K562 (cell line): Measurements from ENCODE around the gene XKR7. TPM values are rescaled to one million over a fixed set of nuclear protein-coding genes. Genes with fewer than 3 reads are reported as not detected.

ENCODE experiments used
- ATAC-seq: fragments of 200-7000 bp; cut with Tn5 transposase; 3 replicates; pipeline ENCODE4 v1.9.1; 2020; ENCODE audit warnings: moderate library complexity
- BruUV-seq: library from RNA; stranded (reverse); fragments of 400-500 nt; replicated peaks from 2 replicates; lab custom pipeline; 2021; lab: Mats Ljungman, UMichigan
- CTCF ChIA-PET: fragments of 300-600 bp; formaldehyde crosslinking; extraction: SDS; loops from one replicate; lab custom pipeline; 2021; ENCODE audit warnings: low intra/inter-chr PET ratio; lab: Yijun Ruan, JAX
- POLR2A ChIA-PET: fragments of 300-600, 350-650 bp; sonication (Branson Sonifier 250); formaldehyde crosslinking; extraction: SDS; loops from one replicate; lab custom pipeline; 2021; ENCODE audit warnings: antibody characterized with exemption, inconsistent platforms; lab: Yijun Ruan, JAX
- DNase-seq, 4 experiments: peaks; one replicate each; pipeline versions ENCODE4 v3.0.0 to v3.0.0-alpha.2; 2011 to 2018; ENCODE audit warnings: low spot score in 3 of 4, mixed read lengths in 3 of 4; ENCODE audit errors: extremely low read depth in 1 of 4
- FAIRE-seq: peaks from 2 replicates; lab custom pipeline; 2011; peaks lifted over from hg19 to GRCh38; lab: Jason Lieb, UNC
- H2AFZ ChIP-seq: 2 replicates; pipeline ENCODE4 v1.6.0; 2011; ENCODE audit warnings: low read depth, low read length, control low read depth, inconsistent platforms
- H3K27ac ChIP-seq: fragments of 200-600 bp; 3 replicates; pipeline ENCODE4 v1.8.0; 2011; ENCODE audit warnings: low read depth, mild to moderate bottlenecking, control low read depth, inconsistent platforms, low read length, moderate library complexity, mixed read lengths; ENCODE audit errors: extremely low read depth
- H3K27me3 ChIP-seq, 2 experiments: fragments of 300-600 bp in 1 of 2; 2 replicates in 1 of 2; 3 replicates in 1 of 2; pipeline versions ENCODE4 v1.6.0 to v1.8.0; 2011; ENCODE audit warnings: inconsistent platforms in 2 of 2, low read length in 2 of 2, mild to moderate bottlenecking in 1 of 2, mixed read lengths in 1 of 2, moderate library complexity in 1 of 2; ENCODE audit not compliant: control insufficient read depth in 2 of 2, insufficient read depth in 2 of 2
- H3K36me3 ChIP-seq: fragments of 300-600 bp; 3 replicates; pipeline ENCODE4 v1.8.0; 2011; ENCODE audit warnings: mild to moderate bottlenecking, low read length, inconsistent platforms; ENCODE audit not compliant: control insufficient read depth, insufficient read depth
- H3K4me1 ChIP-seq, 2 experiments: fragments of 200-600 bp in 1 of 2; replicated peaks in 1 of 2; 2 replicates in 1 of 2; 3 replicates in 1 of 2; pipeline versions ENCODE4 v1.5.1 to v1.8.0; 2011; ENCODE audit warnings: inconsistent platforms in 2 of 2, low read length in 2 of 2, mild to moderate bottlenecking in 1 of 2, mixed read lengths in 1 of 2, moderate library complexity in 1 of 2; ENCODE audit not compliant: control insufficient read depth in 2 of 2, insufficient read depth in 2 of 2
- H3K4me2 ChIP-seq: 2 replicates; pipeline ENCODE4 v1.6.1; 2011; ENCODE audit warnings: low read length, control low read depth, inconsistent platforms, mixed read lengths; ENCODE audit not compliant: insufficient read depth
- H3K4me3 ChIP-seq: fragments of 200-600 bp; sonication (generic), shearing (Covaris generic); 2 replicates; pipeline ENCODE4 v1.5.1; 2016; ENCODE audit warnings: control low read depth, inconsistent platforms
- H3K79me2 ChIP-seq: fragments of 200-600 bp; 3 replicates; pipeline ENCODE4 v1.8.0; 2011; ENCODE audit warnings: low read length, inconsistent platforms; ENCODE audit not compliant: control insufficient read depth, insufficient read depth
- H3K9ac ChIP-seq, 2 experiments: 2 replicates each; pipeline versions ENCODE4 v1.6.0 to v1.6.1; 2011; ENCODE audit warnings: low read depth in 2 of 2, low read length in 2 of 2, control low read depth in 1 of 2, inconsistent platforms in 1 of 2, mild to moderate bottlenecking in 1 of 2, mixed read lengths in 1 of 2; ENCODE audit not compliant: insufficient read depth in 1 of 2
- H3K9me1 ChIP-seq: one replicate; pipeline ENCODE4 v1.6.0; 2011; ENCODE audit warnings: inconsistent platforms, mild to moderate bottlenecking, low read length, moderate library complexity; ENCODE audit not compliant: control insufficient read depth, insufficient read depth
- H3K9me3 ChIP-seq: replicated peaks from 2 replicates; pipeline ENCODE4 v1.5.1; 2011; ENCODE audit warnings: low read depth, low read length, inconsistent platforms; ENCODE audit not compliant: control insufficient read depth, insufficient read depth
- H4K20me1 ChIP-seq: replicated peaks from 2 replicates; pipeline ENCODE4 v1.6.1; 2011; ENCODE audit warnings: low read length, inconsistent platforms, mixed read lengths; ENCODE audit not compliant: control insufficient read depth, insufficient read depth
- ASH1L ChIP-seq: fragments of 450-650 bp; IDR thresholded peaks from 2 replicates; pipeline ENCODE4 v1.6.1; 2018; ENCODE audit warnings: borderline replicate concordance, mild to moderate bottlenecking, low read depth; ENCODE audit not compliant: partially characterized antibody
- EHMT2 ChIP-seq: fragments of 450-650 bp; IDR thresholded peaks from 2 replicates; pipeline ENCODE4 v1.6.1; 2018; ENCODE audit warnings: antibody characterized with exemption
- FOXP1 ChIP-seq: sonication (generic); formaldehyde crosslinking; IDR thresholded peaks from 2 replicates; pipeline ENCODE4 v1.8.0; 2022; ENCODE audit warnings: mild to moderate bottlenecking, missing genetic modification reagents
- HLTF ChIP-seq: fragments of 450-650 bp; IDR thresholded peaks from 2 replicates; pipeline ENCODE4 v1.6.1; 2016
- SP1 ChIP-seq: sonication (generic); formaldehyde crosslinking; IDR thresholded peaks from 2 replicates; pipeline ENCODE4 v1.8.1; 2022; ENCODE audit warnings: mild to moderate bottlenecking, missing genetic modification reagents
- ZNF780A ChIP-seq: fragments of 250-450 bp; sonication (Bioruptor Pico); IDR thresholded peaks from 2 replicates; pipeline ENCODE4 v1.5.0; 2021; ENCODE audit warnings: mild to moderate bottlenecking
- WGBS: fragments of 100-300 bp; shearing (Covaris generic); methylation state at CpG from one replicate; pipeline ENCODE4 v1.1.6; 2016; ENCODE audit warnings: low coverage, mixed read lengths; ENCODE audit not compliant: insufficient coverage; ENCODE audit errors: missing lambda C conversion rate; 5-methylcytosine and 5-hydroxymethylcytosine counted together
- in situ Hi-C: fragments of 300-500 bp; cut with MboI; formaldehyde crosslinking; loops from 4 replicates; pipeline ENCODE4 v1.15.0; 2018; ENCODE audit warnings: inconsistent platforms, mixed read lengths
- intact Hi-C: fragments of 100-400 bp; cut with micrococcal nuclease; formaldehyde crosslinking; loops from 2 replicates; pipeline ENCODE4 v1.14.2; 2022
- polyA plus RNA-seq, 8 experiments: library from polyadenylated mRNA; depleted of rRNA in 4 of 8; stranded (reverse) in 5 of 8; unstranded in 3 of 8; fragments of >200 nt; fragmentation: Nextera tagmentation in 2 of 8; fragmentation: Illumina TruSeq in 1 of 8; extraction: Ambion mirVana in 2 of 8; extraction: Trizol in 1 of 8; gene quantifications; 2 replicates each; pipeline versions ENCODE4 v1.2.1 to v1.2.3, GENCODE V29; 2011 to 2014; ENCODE audit warnings: inconsistent platforms in 1 of 8, missing spikeins in 1 of 8
- total RNA-seq, 7 experiments: library from RNA; depleted of rRNA in 6 of 7; stranded (reverse); fragments of >200 nt in 6 of 7; fragmentation: Illumina TruSeq in 2 of 7; extraction: Trizol in 2 of 7; gene quantifications; 2 replicates each; pipeline versions ENCODE4 v1.2.1 to v1.2.3, GENCODE V29; 2011 to 2021; ENCODE audit warnings: low replicate concordance in 1 of 7
- TF ChIP-seq, protein P1 (sequence below), 2 experiments: IDR thresholded peaks; 2 replicates each; pipeline ENCODE4 v1.6.1; 2011; ENCODE audit warnings: borderline replicate concordance in 1 of 2, control low read depth in 1 of 2, low read depth in 1 of 2, low read length in 1 of 2, mild to moderate bottlenecking in 1 of 2, mixed read lengths in 1 of 2, moderate library complexity in 1 of 2; ENCODE audit not compliant: insufficient read depth in 1 of 2, insufficient read length in 1 of 2, poor library complexity in 1 of 2, severe bottlenecking in 1 of 2; ENCODE audit errors: extremely low read depth in 1 of 2
- TF ChIP-seq, protein P2 (sequence below): fragments of 450-650 bp; IDR thresholded peaks from 2 replicates; pipeline ENCODE4 v1.6.1; 2017; ENCODE audit warnings: antibody characterized with exemption
- TF ChIP-seq, protein P3 (sequence below): IDR thresholded peaks from 3 replicates; pipeline ENCODE4 v1.6.1; 2011; ENCODE audit warnings: borderline replicate concordance, mild to moderate bottlenecking, moderate library complexity; ENCODE audit not compliant: insufficient read length; ENCODE audit errors: extremely low read depth

XKR7 gene
- total and polyA plus RNA-seq, 9 of the 15 experiments (the other 6 are each of a cell fraction or from before 2014, with no cell fraction given) = 0.02 TPM; not detected in 8

DNA sequence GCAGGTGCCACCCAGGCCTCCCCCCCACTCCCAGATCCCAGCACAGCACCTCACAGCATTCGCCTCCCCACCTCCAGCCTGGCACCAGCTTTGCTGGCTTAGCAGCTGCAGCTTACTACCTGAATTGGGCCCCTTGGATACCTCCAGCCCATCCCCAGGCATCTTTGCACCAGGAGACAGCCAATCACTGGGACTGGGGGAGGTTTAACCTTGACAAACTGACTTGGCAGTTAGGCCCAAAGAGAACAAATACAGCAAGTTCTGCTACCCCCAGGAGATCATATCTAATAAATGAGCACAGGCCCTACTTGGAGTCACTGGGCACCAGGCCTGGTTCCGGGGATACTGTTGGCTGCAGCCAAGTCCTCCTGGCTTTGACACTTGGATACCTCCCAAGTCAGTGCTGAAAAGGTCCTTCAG lies 24.9 kb upstream of the XKR7 start:
- H3K9me1 ChIP-seq = no peaks in the 10 kb centered on the region
- WGBS = 67% methylated on average over 2 of the region's 2 CpGs
- CTCF ChIA-PET = no interaction called here
- BruUV-seq = no TSS peak
- H3K4me2 ChIP-seq = no peak overlapping the region
- H3K9ac ChIP-seq = no peak overlapping the region
- H4K20me1 ChIP-seq = peaks cover 8% of the 10 kb centered on the region; the same call in 1 of the 2 replicates
- TF ChIP-seq ASH1L = no peak
- TF ChIP-seq ZNF780A (CRISPR knock-in tag) = no peak
- no peak for TF ChIP-seq EHMT2
- no peak for DNase-seq
- no peak for FAIRE-seq
- no peak overlapping the region for H3K27ac ChIP-seq
- in situ Hi-C loops = no loop called here
- no peaks in the 10 kb centered on the region for H3K27me3 ChIP-seq
- POLR2A ChIA-PET = interaction anchor here (0.8 to 2.1 kb wide), 2 partner anchors 9 to 371 kb away, joined by 3 to 6 read pairs; partner anchors contain the start of gene PDRG1
- intact Hi-C loops = no loop called here
- no peak for ATAC-seq
- H3K4me1 ChIP-seq = no peaks in the 10 kb centered on the region
- no peak overlapping the region for H2AFZ ChIP-seq
- H3K9me3 ChIP-seq = peaks cover 3% of the 10 kb centered on the region
- H3K79me2 ChIP-seq = no peaks in the 10 kb centered on the region
- H3K36me3 ChIP-seq = peaks cover 42% of the 10 kb centered on the region
- H3K4me3 ChIP-seq = no peak overlapping the region

DNA sequence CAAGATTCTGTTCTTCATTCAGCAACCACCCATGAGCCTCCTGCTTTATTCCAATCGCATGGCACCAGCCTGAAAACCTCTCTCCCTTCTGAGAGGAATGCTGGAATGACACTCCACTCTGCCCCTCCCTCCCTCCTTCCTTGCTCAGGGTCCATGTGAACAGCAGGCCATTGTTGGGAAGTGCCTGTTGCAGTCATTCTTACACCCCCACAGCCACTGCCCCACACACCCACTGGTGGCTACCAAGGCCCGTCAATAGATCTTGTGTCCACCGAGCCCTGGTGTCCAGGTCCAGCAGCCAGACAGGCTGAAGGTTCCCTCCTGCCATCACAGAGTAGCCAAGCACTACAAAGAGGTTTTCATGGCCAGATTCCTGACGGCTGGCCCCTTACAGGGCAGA lies 22.6 kb upstream of the XKR7 start:
- Histone ChIP-seq H3K9me1 (no peaks in the 10 kb centered on the region), H3K4me3 (no peak overlapping the region), H3K36me3 (peaks cover 64% of the 10 kb centered on the region), H3K27me3 (no peaks in the 10 kb centered on the region), H3K9me3 (peaks cover 10% of the 10 kb centered on the region), H2AFZ (no peak overlapping the region), H4K20me1 (peaks cover 13% of the 10 kb centered on the region; the same call in 1 of the 2 replicates), H3K79me2 (peaks cover 19% of the 10 kb centered on the region), H3K4me1 (peaks cover 8 to 11% of the 10 kb centered on the region in 2 experiments), H3K9ac (no peak overlapping the region), H3K27ac (no peak overlapping the region), H3K4me2 (no peak overlapping the region)
- ATAC-seq = no peak
- intact Hi-C loops (no loop called here), in situ Hi-C loops (no loop called here)
- CTCF ChIA-PET = no interaction called here
- POLR2A ChIA-PET = interaction anchor here (1.1 to 2.7 kb wide), 3 partner anchors 12 to 59 kb away, joined by 3 to 6 read pairs (median 3); no protein-coding TSS in a partner anchor
- BruUV-seq = no TSS peak
- 89% methylated on average over 4 of the region's 4 CpGs for WGBS
- FAIRE-seq = no peak
- DNase-seq = no peak
- TF ChIP-seq FOXP1 (no peak), HLTF (no peak), SP1 (CRISPR knock-in tag) (no peak)
- TF ChIP-seq, protein P1, sequence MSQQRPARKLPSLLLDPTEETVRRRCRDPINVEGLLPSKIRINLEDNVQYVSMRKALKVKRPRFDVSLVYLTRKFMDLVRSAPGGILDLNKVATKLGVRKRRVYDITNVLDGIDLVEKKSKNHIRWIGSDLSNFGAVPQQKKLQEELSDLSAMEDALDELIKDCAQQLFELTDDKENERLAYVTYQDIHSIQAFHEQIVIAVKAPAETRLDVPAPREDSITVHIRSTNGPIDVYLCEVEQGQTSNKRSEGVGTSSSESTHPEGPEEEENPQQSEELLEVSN (IDR thresholded peaks at IDR 0.05; ENCODE audit: borderline replicate concordance in 1 of 2, extremely low read depth in 1 of 2, insufficient read depth in 1 of 2, insufficient read length in 1 of 2, low read depth in 1 of 2, low read length in 1 of 2, poor library complexity in 1 of 2, severe bottlenecking in 1 of 2) = no peak
- TF ChIP-seq, protein P2, sequence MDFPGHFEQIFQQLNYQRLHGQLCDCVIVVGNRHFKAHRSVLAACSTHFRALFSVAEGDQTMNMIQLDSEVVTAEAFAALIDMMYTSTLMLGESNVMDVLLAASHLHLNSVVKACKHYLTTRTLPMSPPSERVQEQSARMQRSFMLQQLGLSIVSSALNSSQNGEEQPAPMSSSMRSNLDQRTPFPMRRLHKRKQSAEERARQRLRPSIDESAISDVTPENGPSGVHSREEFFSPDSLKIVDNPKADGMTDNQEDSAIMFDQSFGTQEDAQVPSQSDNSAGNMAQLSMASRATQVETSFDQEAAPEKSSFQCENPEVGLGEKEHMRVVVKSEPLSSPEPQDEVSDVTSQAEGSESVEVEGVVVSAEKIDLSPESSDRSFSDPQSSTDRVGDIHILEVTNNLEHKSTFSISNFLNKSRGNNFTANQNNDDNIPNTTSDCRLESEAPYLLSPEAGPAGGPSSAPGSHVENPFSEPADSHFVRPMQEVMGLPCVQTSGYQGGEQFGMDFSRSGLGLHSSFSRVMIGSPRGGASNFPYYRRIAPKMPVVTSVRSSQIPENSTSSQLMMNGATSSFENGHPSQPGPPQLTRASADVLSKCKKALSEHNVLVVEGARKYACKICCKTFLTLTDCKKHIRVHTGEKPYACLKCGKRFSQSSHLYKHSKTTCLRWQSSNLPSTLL = no peak
- TF ChIP-seq, protein P3, sequence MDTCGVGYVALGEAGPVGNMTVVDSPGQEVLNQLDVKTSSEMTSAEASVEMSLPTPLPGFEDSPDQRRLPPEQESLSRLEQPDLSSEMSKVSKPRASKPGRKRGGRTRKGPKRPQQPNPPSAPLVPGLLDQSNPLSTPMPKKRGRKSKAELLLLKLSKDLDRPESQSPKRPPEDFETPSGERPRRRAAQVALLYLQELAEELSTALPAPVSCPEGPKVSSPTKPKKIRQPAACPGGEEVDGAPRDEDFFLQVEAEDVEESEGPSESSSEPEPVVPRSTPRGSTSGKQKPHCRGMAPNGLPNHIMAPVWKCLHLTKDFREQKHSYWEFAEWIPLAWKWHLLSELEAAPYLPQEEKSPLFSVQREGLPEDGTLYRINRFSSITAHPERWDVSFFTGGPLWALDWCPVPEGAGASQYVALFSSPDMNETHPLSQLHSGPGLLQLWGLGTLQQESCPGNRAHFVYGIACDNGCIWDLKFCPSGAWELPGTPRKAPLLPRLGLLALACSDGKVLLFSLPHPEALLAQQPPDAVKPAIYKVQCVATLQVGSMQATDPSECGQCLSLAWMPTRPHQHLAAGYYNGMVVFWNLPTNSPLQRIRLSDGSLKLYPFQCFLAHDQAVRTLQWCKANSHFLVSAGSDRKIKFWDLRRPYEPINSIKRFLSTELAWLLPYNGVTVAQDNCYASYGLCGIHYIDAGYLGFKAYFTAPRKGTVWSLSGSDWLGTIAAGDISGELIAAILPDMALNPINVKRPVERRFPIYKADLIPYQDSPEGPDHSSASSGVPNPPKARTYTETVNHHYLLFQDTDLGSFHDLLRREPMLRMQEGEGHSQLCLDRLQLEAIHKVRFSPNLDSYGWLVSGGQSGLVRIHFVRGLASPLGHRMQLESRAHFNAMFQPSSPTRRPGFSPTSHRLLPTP = no peak
